Measurements from ENCODE around the gene RHOBTB1.

Gene RHOBTB1

DNA sequence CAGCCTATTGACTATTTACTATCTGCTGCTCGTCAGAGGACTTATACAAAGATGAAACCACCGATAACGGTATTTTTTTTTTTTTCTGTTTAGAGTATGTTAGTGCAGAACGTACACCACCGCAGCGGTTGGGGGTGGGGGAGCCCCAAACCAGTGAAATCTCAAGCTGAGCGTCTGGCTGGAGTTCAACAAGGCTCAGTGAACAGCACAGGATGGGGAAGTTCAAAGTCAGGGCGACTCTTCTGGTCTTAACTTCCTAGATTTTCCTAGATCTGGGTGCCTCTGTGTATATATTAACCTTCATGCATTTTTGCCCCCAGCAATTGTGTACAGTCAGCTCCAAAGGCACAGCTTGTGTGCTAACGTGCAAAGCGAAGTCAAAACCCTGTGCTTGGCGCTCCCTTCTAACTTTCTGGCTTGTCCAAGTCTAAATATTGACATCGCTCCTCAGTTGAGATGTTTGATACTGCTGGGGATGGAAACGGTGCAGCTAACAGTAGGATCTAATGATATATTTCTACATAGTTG, 1.1 kb downstream of the RHOBTB1 start:
- H3K4me3 ChIP-seq (ENCODE audit: low read depth, low read length) = peak overlapping the region; percentile 63

DNA sequence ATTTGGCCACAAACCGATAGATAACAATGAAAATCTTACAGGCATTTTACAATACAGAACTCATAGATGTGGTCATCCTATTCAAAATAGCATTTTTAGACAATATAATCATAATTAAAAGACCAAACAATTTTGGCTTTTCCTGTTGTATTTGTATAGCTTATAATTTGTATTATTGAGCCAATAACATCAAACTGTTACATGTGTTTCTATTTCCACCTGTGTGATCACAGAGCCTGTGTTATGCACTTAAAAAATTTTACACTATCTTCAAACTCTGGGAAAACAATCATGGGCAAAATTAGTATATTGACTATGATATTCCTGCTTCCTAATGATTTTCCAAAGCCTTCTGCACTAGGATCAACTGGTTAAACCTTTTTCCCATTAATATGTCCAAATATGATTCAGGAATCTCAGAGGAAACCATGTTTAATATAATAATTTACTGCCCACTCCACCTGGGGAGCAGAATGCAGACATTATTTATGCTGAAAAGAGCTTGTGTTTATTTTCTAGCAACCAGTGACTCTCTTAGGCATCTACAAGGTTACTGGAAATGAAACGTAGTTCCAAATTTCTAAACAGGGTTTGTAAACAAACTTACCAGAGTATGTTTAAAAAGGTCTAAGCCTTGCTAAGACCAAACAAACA, 1.7 kb downstream of the RHOBTB1 start:
- H3K4me3 ChIP-seq (ENCODE audit: low read depth, low read length) = no peak overlapping the region

DNA sequence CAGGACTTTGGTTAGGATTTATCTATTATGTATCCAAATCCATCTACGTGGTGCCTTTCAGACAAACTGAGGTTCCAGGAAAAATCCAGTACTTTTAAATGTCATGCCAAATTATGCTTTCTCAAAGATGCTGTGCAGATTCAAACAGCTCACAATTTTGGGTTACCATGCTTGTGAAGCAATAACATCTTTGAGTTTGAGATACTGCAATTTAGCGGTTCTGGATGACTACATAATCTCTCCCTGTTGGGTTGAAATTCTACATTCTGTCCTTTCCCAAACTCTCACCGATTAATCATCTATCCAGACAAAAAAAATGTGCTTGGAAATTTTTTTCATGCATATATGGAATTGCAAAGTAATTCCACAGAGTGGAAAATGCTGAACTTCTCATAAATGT, 3.5 kb downstream of the RHOBTB1 start:
- no peak overlapping the region for H3K4me3 ChIP-seq (ENCODE audit: low read depth, low read length)

DNA sequence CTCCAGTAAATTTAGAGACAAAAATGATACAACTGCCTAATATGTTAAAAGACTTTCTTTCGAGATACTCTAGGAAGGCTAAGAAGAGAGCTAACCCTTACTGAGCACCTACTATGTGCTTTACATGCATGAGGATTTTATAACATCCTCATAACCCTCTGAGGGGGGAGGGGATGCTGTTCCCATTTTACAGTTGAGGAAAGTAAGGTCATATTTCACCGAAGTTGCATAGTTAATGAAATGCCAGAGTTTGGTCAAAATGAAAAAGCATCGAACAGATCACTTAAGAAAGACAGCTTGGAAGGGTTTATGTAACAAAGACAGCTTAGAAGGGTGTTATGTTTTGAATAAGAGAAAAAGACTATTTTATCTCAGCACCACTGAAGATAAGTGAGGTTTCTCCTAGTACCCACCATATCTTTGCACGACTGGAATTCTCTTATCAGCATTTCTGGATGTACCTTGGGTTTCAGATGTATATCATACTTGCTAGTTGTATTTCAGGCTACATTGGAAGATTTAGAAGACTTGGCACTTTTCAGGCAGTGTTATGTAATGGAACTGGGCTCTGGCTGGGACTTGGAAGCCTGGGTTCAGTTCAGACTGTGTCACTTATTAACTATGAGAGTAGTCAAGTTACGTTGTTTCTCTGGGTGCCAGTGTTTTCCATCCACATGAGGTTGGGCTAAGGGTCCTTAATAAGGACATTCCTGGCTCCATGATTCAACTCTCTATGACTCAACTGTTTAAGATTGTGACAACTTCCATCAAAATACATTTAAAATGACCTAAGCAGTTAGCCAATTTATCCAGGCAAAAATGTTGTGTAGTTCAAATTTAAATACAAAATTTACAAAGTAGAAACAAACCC, 6.0 kb downstream of the RHOBTB1 start:
- H3K4me3 ChIP-seq (ENCODE audit: low read depth, low read length) = no peak overlapping the region

DNA sequence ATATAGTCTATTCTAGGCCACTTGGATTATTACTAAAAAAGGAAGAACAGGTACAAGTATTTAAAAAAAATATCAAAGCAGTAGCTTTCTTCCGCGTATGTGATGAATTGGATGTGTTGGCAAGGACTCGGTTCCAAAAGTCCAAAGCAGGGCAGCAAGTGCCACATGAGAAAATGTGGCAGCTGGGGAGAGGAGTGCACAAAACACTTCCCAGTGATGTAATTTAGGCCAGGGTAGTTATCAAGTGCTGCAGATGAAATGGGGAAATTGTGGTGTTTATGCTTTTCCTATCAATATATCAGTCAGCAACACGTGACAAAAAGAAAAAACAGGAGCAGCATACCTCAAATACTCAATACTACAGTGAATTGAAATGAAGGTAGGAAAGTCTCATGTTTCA, 7.0 kb downstream of the RHOBTB1 start:
- no peak overlapping the region for H3K4me3 ChIP-seq (ENCODE audit: low read depth, low read length)

DNA sequence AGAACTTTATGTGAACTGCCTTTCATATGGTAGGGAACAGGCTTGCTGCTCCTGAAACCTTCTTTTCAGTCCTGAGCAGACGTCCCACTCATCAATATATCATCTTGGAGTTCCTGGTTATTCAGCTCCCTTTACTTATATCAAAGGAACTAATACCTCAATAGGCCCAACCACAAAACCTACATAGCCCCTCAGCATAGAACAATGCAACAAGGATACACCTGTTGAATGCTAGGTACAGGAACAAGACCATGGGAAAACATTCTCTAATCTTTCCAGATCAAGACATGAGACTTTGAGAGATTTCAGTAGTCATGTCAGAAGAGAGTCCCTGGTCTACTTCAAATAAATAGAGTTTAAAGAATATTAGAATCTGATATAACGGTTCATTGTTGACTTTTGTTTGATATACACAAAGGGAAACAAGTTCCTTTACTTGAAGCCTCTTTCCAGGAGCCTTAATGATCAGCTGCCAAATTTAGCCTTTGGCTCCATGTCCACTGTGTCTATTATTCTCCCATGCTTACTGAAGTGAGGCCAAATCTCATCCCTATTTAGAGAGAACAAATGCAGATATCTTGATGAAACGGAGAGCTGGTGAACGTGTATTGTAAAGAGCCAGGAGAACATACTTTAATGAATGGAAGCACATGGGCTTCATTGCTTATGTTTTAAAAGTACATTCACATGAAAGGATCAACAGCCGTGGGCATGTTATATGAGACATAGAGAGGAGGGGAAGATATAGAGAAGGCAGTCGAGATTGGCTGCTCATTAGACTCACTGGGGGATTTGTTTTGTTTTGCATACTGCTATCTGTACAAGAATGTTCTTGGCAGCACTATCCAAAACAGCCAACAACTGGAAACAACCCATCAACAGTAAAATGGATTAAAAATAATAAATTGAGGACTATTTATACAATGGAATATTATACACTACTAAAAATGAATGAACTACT, 9.5 kb downstream of the RHOBTB1 start:
- no peak overlapping the region for H3K4me3 ChIP-seq (ENCODE audit: low read depth, low read length)

DNA sequence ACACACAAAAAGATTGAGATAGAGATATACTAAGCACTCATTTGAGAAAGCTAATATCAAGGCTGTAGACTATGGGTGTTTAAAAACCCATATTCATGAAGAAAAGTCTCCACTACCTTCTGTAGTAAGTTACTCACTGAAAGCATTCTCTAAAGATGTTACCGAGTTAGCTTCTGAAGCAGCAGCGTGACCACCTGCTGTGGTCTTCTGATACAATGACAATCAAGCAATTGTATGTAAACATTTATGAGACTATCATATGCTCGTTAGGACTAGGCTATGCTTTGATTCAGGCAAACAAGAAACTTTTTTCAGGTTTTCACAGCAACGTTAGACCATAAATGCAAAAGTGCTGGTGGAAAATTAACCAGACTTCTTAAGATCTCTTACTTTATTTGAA, 11.2 kb downstream of the RHOBTB1 start:
- no peak overlapping the region for H3K4me3 ChIP-seq (ENCODE audit: low read depth, low read length)

DNA sequence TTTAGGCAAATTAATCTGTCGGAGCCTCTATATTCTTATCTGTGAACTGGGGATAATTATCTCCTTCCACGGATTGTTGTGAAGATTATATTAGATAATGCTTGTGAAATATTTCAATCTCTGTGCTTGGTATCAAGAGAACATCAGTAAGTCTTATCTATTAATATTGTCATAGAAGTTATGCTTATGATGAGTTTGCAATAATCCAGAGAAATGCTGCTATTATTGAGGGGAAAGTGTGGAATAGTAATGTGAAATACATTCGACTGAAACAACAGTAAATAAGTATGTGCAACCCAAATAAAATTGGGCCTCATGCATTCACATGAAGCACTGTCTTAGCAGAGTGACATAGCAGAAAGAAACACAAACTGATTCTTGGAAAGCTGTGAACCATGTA, 13.7 kb downstream of the RHOBTB1 start:
- no peak overlapping the region for H3K4me3 ChIP-seq (ENCODE audit: low read depth, low read length)

DNA sequence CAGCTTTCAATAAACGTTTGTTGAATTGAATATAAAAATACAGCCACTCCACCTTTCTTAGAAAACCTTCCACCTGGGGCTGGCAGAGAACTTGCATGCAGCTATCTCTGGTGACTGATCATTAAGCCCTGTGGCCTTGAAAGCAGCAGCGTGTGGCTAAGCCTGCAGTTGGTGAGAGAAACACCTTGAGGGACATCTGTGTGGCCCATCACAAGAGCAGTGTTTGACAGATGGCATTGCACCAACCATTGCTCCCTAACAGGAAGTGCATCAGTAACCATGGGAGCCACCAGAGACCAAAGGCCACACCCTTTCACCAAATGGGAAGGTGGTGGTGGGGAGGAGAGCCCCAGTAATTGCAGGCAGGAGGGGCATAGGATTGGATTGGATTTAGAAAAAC, 22.4 kb downstream of the RHOBTB1 start:
- H3K4me3 ChIP-seq (ENCODE audit: low read depth, low read length) = no peak overlapping the region

DNA sequence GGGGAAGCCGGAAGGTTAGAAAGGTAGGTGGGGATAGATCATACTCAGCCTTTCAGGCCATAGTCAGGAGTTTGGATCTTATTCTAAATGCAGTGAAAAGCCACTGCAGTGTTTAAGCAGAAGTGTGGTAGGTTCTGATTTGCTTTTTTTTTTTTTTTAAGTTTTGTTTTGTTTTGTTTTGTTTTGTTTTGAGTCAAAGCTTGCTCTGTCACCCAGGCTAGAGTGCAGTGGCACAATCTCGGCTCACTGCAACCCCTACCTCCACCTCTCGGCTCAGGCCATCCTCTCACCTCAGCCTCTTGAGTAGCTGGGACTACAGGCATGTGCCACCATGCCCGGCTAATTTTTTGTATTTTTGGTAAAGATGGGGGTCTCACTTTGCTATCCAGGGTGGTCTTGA, 23.5 kb downstream of the RHOBTB1 start:
- no peak overlapping the region for H3K4me3 ChIP-seq (ENCODE audit: low read depth, low read length)

DNA sequence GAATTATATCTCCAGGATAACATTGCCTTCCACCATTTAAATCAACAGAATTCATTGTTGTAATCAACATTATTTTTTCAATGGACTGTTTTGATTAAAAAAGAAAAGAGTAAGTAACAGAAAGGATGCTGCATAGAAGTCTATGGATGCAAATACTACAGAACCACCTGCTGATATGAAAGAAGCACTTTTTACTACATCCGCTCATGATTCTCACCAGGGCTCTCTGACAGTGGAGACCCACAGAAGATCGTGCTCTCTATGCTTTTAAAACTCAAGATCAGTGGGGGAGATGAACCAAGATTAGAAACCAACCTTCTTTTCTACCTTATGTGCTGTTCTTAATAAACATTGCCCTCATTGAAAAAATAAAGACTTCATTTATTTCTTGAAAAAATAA, 24.4 kb downstream of the RHOBTB1 start:
- H3K4me3 ChIP-seq (ENCODE audit: low read depth, low read length) = no peak overlapping the region

DNA sequence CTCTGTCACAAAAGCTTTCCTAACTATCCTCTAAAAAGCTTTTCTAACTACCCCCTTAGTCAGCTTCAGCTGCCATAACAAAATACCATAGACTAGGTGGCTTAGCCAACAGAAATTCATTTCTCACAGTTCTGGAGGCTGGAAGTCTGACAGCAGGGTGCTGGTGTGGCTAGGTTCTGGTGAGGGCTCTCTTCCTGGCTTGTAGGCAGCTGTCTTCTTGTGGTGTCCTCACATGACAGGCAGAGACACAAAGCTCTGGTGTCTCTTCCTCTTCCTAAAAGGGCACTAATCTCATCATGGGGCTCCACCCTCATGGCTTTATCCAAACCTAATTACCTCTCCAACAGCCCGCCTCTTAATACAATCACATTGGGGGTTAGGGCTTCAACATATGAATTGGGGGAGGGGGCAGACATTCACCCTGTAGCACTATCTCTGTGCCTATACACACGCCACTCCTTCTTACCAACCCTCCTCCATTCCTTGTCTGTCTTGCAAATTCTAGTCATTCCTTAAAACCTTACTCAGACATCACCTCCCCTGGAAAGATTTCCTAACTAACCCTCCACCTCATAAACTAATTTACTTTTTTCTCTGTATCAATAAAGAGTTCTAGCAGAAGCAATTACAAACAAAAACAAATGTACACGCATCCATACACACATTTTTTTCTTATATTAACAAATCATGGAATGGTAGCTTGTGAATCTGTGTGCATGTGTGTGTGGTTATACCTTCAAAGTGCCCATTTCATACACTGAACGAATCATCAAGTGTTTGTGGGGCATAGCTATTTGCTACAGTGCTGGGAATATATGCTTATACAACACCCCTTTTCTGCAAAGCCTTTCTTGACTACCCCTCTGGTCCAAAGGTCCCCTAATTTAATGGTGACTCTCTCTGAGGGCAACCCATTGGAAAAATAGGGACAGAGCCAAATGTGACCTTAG, 26.4 kb downstream of the RHOBTB1 start:
- no peak overlapping the region for H3K4me3 ChIP-seq (ENCODE audit: low read depth, low read length)

DNA sequence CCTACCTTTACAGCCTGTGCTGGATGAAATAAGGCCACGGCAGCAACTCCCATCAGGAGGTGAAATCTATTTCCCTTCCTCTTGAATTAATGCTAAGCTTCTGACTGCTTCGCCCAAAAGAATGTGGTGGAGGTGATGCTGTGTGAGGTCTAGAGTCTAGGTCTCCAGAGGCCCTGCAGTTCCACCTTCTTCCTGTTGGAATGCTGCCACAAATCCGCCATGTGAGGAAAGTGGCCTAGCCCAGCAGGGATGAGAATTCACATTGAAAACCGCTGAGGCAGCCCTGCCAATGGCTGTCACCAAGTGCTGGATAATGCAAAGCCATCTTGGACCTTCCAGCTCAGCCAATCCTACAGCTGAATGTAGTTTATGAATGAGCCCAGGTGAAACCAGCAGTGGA, 28.0 kb downstream of the RHOBTB1 start:
- H3K4me3 ChIP-seq (ENCODE audit: low read depth, low read length) = no peak overlapping the region

DNA sequence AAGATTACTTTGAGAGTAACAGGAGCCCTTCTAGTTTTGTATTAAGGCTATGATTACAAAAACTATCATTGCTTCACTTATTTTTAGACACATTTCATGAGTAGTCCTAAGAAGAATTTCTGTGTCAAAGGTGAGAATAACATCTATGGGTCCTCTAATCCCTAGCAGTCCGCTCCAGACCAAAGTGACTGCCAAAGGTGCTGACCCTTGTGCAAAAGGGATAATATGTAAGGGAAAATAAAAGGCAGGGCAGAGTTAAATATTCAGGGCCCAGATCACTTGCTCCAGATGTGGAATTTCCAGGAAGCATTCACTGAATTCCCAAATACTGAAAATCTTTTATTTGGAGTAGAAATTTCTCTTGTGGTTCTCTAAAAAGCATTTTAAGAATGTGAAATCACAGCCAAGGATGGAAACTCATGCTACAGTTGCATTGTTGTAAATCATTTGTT, 29.3 kb downstream of the RHOBTB1 start:
- H3K4me3 ChIP-seq (ENCODE audit: low read depth, low read length) = no peak overlapping the region

DNA sequence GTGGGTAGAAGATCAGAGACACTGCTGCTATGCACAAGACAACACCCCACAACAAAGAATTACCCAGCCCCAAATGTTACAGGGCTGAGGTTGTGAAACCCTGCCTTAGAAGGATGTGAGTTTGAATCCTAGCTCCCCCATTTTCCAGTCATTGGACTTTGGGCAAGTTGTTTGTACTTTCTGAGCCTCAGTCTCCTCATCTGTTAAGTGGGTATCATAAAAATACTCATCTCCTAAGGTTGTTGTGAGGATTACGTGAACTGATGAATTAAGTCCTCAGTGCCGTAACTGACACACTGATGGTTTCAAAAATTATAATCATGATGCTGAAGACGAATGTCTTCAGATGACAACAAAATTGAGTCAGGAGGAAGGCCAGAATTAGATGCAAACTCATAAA, 30.3 kb downstream of the RHOBTB1 start:
- no peak overlapping the region for H3K4me3 ChIP-seq (ENCODE audit: low read depth, low read length)

DNA sequence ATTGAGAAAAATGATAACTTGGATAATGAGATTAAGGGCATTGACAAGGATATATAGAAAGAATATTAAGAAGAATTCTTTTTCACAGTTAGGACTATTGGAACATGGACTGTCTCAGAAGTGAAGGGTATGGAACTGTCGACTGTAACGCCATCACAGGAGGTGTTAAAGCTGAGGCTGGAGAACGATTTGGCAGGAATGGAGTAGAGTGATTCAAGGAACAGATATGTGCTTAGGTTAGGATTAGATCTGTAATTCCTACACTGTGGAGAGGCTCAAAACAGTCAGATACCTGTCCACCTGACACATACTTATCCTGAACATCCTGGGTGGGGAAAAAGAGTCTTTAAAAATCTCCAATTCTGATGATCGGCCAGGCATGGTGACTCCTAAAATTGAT, 30.9 kb downstream of the RHOBTB1 start:
- H3K4me3 ChIP-seq (ENCODE audit: low read depth, low read length) = no peak overlapping the region

DNA sequence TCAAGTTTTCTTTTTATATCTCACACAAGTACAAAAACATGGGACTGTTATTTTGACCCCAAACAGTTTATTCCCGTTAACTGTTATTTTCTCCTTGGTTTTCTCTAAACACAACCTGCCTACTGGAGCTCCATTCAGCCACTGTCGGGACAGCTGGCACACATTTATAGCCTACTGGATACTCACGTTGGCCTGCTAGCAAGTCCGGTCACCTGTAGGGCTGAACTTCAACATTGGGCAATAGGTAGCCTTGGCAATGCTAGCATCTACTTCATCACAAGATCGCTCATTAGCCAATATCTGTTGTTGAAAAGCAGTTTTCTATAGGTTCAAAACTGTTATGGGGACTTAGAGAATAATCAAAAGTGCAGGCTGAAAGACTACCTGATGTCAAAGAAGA, 32.3 kb downstream of the RHOBTB1 start:
- no peak overlapping the region for H3K4me3 ChIP-seq (ENCODE audit: low read depth, low read length)

DNA sequence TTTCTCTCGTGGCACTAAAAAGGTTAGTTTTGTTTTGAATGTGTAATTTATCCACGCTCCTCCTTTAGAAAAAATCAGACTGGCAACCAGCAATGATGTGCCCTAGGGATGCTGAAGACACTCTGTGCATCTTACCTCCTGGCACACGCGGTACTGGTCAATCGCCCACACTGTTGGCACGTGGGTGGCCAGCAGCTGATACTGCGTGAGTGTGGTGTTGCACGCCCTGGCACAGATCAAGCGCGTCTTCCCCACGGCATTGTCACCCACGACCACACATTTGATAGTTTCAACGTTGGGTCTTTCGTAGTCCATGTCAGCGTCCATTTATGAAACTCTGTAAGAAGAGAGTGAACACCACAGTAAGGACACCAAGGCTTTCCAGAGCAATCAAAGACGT, 32.8 kb downstream of the RHOBTB1 start:
- H3K4me3 ChIP-seq (ENCODE audit: low read depth, low read length) = no peak overlapping the region

DNA sequence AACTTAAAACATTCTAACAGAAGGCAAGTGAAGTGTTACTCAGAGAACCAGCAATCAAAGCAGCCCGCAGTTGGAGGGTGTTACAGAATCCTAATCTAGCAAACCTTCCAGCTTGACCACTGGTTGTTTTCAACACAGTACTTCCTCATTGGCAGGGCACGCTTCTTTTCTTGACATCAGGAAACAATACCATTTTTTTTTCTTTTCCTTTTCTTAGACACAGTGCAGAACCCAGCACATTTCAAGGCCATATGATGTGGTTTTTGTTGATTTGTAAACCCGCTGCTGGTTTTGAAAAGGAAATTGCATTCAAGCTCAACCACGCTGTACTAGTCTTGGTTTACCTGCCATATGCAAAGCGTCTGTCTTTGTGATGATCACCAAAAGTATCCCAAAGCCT, 33.4 kb downstream of the RHOBTB1 start:
- H3K4me3 ChIP-seq (ENCODE audit: low read depth, low read length) = no peak overlapping the region

DNA sequence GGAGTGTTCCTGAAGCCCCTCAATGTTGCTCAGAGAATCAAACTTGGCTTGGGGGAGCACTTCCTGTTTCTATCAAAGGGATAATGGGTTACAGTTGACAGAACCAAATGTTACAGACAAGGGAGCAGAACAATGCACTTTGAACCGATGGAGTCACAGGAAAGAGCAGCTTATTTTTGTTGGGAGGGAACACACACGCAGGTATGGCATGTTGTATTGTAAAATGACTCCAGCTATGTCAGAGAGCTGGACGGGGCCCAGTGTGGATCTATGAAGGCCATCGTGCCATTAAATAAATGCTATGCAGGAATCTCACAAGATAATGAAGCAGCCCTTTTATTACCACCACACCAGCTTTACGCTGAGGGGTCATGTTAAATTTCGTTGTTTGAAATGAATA, 35.1 kb downstream of the RHOBTB1 start:
- no peak overlapping the region for H3K4me3 ChIP-seq (ENCODE audit: low read depth, low read length)

All from iPS-11a (cell line).